Tibial nerve (tissue), 4 donors: ENCODE data around the gene SLC16A6. TPM values are rescaled to one million over a fixed set of nuclear protein-coding genes. Genes with fewer than 3 reads are reported as not detected.
"Not testable (repeated sequence)": the region's sequence is repeated elsewhere in the genome, so short reads cannot be mapped to it uniquely, and the experiment has no call there.

Experiments used
- DNase-seq, 2 donors: peaks; one replicate each; pipeline ENCODE4 v3.0.0-alpha.2; 2019; ENCODE audit warnings: low spot score in 2 of 2
- H3K27ac ChIP-seq, 4 donors: fragments of 200-600 bp; sonication (generic) in 3 of 4; one replicate each; pipeline ENCODE4 v1.5.1; 2017 to 2019; ENCODE audit warnings: mild to moderate bottlenecking in 1 of 4
- H3K27me3 ChIP-seq, 2 donors: fragments of 200-600 bp; sonication (generic) in 1 of 2; one replicate each; pipeline versions ENCODE4 v1.5.1 to v1.6.0; 2017 to 2019
- H3K36me3 ChIP-seq, 3 donors: fragments of 200-600 bp; sonication (generic); one replicate each; pipeline ENCODE4 v1.5.1; 2018 to 2019
- H3K4me1 ChIP-seq, 4 donors: fragments of 200-600 bp; sonication (generic) in 3 of 4; one replicate each; pipeline ENCODE4 v1.5.1; 2017 to 2019
- H3K4me3 ChIP-seq, 4 donors: fragments of 200-600 bp; sonication (generic) in 3 of 4; one replicate each; pipeline ENCODE4 v1.5.1; 2017 to 2019; ENCODE audit warnings: mild to moderate bottlenecking in 1 of 4, moderate library complexity in 1 of 4
- H3K9me3 ChIP-seq, 4 donors: fragments of 200-600 bp; sonication (generic) in 3 of 4; one replicate each; pipeline ENCODE4 v1.5.1; 2017 to 2019
- EP300 ChIP-seq, 2 donors: sonication (generic); formaldehyde crosslinking; IDR thresholded peaks; one replicate each; pipeline ENCODE4 v1.6.1; 2017; ENCODE audit warnings: antibody characterized with exemption in 2 of 2, mild to moderate bottlenecking in 1 of 2
- POLR2A ChIP-seq, 2 donors: fragments of 450-650 bp; IDR thresholded peaks; one replicate each; pipeline ENCODE4 v1.6.1; 2017; ENCODE audit warnings: antibody characterized with exemption in 2 of 2, mild to moderate bottlenecking in 2 of 2, moderate library complexity in 2 of 2
- whole genome bisulfite sequencing, 2 donors: methylation state at CpG; one replicate each; pipeline ENCODE4 v1.1.5; 2018; 5-methylcytosine and 5-hydroxymethylcytosine counted together
- total RNA-seq, 4 donors: library from RNA; depleted of rRNA; stranded (reverse); fragments of >200 nt; gene quantifications; one replicate each; pipeline ENCODE4 v1.1.0, GENCODE V29; 2016
- TF ChIP-seq, protein P1 (sequence below), 5 experiments: fragments of 200-600 bp in 3 of 5; fragments of 450-650 bp in 2 of 5; sonication (generic) in 3 of 5; IDR thresholded peaks; one replicate each; pipeline ENCODE4 v1.5.1; 2016 to 2019; ENCODE audit warnings: antibody characterized with exemption in 5 of 5, mild to moderate bottlenecking in 3 of 5, moderate library complexity in 2 of 5

Gene SLC16A6
- total RNA-seq, 4 donors from 2014 or later = 0.20 to 0.90 TPM; not detected in 2

DNA sequence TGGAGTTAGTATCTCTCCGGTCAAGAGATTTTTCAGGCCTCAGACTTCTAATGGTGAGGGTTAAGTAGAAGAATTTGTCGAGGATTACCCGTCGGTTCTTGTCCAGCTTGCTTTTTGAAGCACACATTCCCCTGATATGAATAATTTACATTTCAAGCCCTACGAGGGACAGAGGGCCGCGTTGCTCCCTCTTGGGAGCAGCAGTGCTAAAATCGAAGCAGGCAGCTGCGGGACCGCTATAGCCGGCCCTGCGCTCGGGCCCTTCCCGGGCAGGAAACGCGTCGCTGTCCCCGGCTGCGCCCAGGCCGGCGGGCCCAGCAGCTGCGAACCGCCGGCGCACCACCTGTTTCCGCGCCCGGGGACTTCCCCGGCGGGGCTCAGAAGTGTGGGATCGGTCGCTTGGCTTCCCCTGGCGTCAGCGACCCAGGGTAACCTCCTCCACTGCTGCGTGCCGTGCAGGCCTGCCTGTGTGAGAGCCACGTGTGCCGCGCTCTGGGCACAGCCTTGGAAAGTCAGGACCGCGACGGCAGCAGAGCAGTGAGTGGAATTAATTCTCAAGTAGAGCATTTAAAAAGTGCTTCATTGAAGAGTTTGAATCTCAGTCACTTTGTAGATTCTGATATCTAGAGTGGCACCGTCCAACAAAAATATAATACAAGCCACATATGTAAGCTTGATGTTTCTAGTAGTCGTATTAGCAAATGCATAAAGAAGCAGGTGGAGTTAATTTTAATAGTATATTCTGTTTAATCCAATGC lies 31.9 kb downstream of the SLC16A6 start:
- Histone ChIP-seq H3K27ac (peak overlapping the region in 3 of 4 donors; percentile 38 to 73 (median 70)), H3K4me3 (peak overlapping the region in 2 of 4 donors; percentile 9 to 40), H3K4me1 (peaks cover 0 to 16% (median 2%) of the 10 kb centered on the region in 4 donors), H3K36me3 (peaks cover 0 to 33% (median 0%) of the 10 kb centered on the region in 3 donors)
- H3K9me3 ChIP-seq, H3K27me3 ChIP-seq, DNase-seq: not testable (repeated sequence)
- peak in 1 of 2 donors; percentile 58 for TF ChIP-seq EP300 (IDR thresholded peaks at IDR 0.05)
- WGBS, 2 donors = 22 to 26% methylated on average over 15 to 22 of the region's 44 CpGs

DNA sequence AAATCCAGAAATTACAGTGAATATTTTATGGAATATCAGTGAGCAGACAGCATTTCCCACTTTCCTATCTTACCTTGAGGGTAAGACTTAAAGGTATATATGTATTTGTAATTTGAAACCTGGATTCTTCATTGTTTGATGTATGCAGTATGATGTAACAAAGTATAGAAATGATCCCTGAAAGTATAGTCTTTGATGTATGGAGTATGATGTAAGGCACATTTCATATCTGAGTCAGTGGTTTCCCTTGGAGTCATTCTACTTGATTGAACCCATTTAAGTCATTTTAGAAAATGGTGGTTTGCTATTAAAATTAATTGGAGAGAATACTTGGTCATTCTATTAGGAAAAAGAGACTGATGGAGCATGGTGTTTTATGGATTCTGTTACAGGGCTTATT lies 33.0 kb downstream of the SLC16A6 start:
- H3K4me1 ChIP-seq = peaks cover 0 to 16% (median 2%) of the 10 kb centered on the region in 4 donors
- no peak overlapping the region for H3K27ac ChIP-seq
- DNase-seq = no peak
- TF ChIP-seq POLR2A (IDR thresholded peaks at IDR 0.05) (no peak), EP300 (IDR thresholded peaks at IDR 0.05) (no peak)
- TF ChIP-seq, protein P1, sequence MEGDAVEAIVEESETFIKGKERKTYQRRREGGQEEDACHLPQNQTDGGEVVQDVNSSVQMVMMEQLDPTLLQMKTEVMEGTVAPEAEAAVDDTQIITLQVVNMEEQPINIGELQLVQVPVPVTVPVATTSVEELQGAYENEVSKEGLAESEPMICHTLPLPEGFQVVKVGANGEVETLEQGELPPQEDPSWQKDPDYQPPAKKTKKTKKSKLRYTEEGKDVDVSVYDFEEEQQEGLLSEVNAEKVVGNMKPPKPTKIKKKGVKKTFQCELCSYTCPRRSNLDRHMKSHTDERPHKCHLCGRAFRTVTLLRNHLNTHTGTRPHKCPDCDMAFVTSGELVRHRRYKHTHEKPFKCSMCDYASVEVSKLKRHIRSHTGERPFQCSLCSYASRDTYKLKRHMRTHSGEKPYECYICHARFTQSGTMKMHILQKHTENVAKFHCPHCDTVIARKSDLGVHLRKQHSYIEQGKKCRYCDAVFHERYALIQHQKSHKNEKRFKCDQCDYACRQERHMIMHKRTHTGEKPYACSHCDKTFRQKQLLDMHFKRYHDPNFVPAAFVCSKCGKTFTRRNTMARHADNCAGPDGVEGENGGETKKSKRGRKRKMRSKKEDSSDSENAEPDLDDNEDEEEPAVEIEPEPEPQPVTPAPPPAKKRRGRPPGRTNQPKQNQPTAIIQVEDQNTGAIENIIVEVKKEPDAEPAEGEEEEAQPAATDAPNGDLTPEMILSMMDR (IDR thresholded peaks at IDR 0.05) = no peak
- H3K36me3 ChIP-seq = peaks cover 0 to 44% (median 0%) of the 10 kb centered on the region in 3 donors
- no peak overlapping the region for H3K4me3 ChIP-seq
- no peaks in the 10 kb centered on the region for H3K9me3 ChIP-seq
- H3K27me3 ChIP-seq = no peaks in the 10 kb centered on the region

- H3K27me3 ChIP-seq, H3K4me3 ChIP-seq, H3K27ac ChIP-seq, H3K9me3 ChIP-seq, DNase-seq: not testable (repeated sequence)
- WGBS, 2 donors = 71 to 75% methylated on average over 5 of the region's 5 CpGs
- H3K4me1 ChIP-seq = peaks cover 0 to 16% (median 2%) of the 10 kb centered on the region in 4 donors
- peaks cover 0 to 53% (median 0%) of the 10 kb centered on the region in 3 donors for H3K36me3 ChIP-seq
Observed at GRCh38 chr17:68256701-68257100, 34.2 kb downstream of the SLC16A6 start.

GRCh38 chr17:68255731-68256538 lies 35.0 kb downstream of the SLC16A6 start:
- H3K9me3 ChIP-seq = no peaks in the 10 kb centered on the region
- no peak for DNase-seq
- H3K4me1 ChIP-seq = peaks cover 0 to 16% (median 2%) of the 10 kb centered on the region in 4 donors
- no peak overlapping the region for H3K27ac ChIP-seq
- H3K36me3 ChIP-seq = peaks cover 0 to 61% (median 0%) of the 10 kb centered on the region in 3 donors
- WGBS, 2 donors = 69 to 72% methylated on average over 5 of the region's 5 CpGs
- H3K27me3 ChIP-seq = no peaks in the 10 kb centered on the region
- TF ChIP-seq EP300 (IDR thresholded peaks at IDR 0.05) (no peak), POLR2A (IDR thresholded peaks at IDR 0.05) (no peak)
- TF ChIP-seq, protein P1 (IDR thresholded peaks at IDR 0.05) = no peak
- no peak overlapping the region for H3K4me3 ChIP-seq

- no peak for DNase-seq
- Histone ChIP-seq H3K27ac (no peak overlapping the region), H3K36me3 (peaks cover 0 to 68% (median 0%) of the 10 kb centered on the region in 3 donors), H3K27me3 (no peaks in the 10 kb centered on the region), H3K9me3 (no peaks in the 10 kb centered on the region), H3K4me3 (no peak overlapping the region), H3K4me1 (peaks cover 0 to 14% (median 2%) of the 10 kb centered on the region in 4 donors)
- WGBS, 2 donors = 80 to 85% methylated on average over 4 of the region's 4 CpGs
- TF ChIP-seq EP300 (IDR thresholded peaks at IDR 0.05) (no peak), POLR2A (IDR thresholded peaks at IDR 0.05) (no peak)
- TF ChIP-seq, protein P1 (IDR thresholded peaks at IDR 0.05) = no peak
Observed at GRCh38 chr17:68255151-68255550, 35.8 kb downstream of the SLC16A6 start.

GRCh38 chr17:68253426-68253825 lies 37.5 kb downstream of the SLC16A6 start:
- Histone ChIP-seq H3K4me1 (peaks cover 0 to 14% (median 6%) of the 10 kb centered on the region in 4 donors), H3K36me3 (peaks cover 0 to 69% (median 0%) of the 10 kb centered on the region in 3 donors)
- DNase-seq, H3K27ac ChIP-seq, H3K9me3 ChIP-seq, H3K4me3 ChIP-seq, H3K27me3 ChIP-seq: not testable (repeated sequence)
- 76 to 83% methylated on average over 7 of the region's 7 CpGs for WGBS, 2 donors
